Gastroesophageal sphincter (tissue), 4 donors: ENCODE measurements around the gene OGDH. TPM values are rescaled to one million over a fixed set of nuclear protein-coding genes. Genes with fewer than 3 reads are reported as not detected.

Source experiments
- ATAC-seq: fragments of 150-250 bp; one replicate; pipeline ENCODE4 v1.9.1; 2016; ENCODE audit warnings: mild to moderate bottlenecking, moderate library complexity
- H3K27ac ChIP-seq, 4 donors: fragments of 200-600 bp; sonication (generic) in 3 of 4; 1 replicate in 3 of 4; 2 replicates in 1 of 4; pipeline ENCODE4 v1.5.1; 2016 to 2019
- H3K27me3 ChIP-seq: fragments of 200-600 bp; sonication (generic); one replicate; pipeline ENCODE4 v1.5.1; 2019
- H3K36me3 ChIP-seq, 2 donors: fragments of 200-600 bp; sonication (generic); one replicate each; pipeline ENCODE4 v1.5.1; 2019; ENCODE audit warnings: control low read depth in 1 of 2
- H3K4me1 ChIP-seq, 3 donors: fragments of 200-600 bp; sonication (generic); 1 replicate in 2 of 3; 2 replicates in 1 of 3; pipeline ENCODE4 v1.5.1; 2016 to 2019; ENCODE audit warnings: control low read depth in 2 of 3
- H3K4me3 ChIP-seq, 2 donors: fragments of 200-600 bp; sonication (generic); one replicate each; pipeline ENCODE4 v1.5.1; 2019; ENCODE audit warnings: mild to moderate bottlenecking in 1 of 2, moderate library complexity in 1 of 2
- H3K9me3 ChIP-seq, 3 donors: fragments of 200-600 bp; sonication (generic); one replicate each; pipeline ENCODE4 v1.5.1; 2017 to 2019; ENCODE audit warnings: control low read depth in 2 of 3
- EP300 ChIP-seq: sonication (generic); formaldehyde crosslinking; IDR thresholded peaks from one replicate; pipeline ENCODE4 v1.6.1; 2017; ENCODE audit warnings: antibody characterized with exemption, mild to moderate bottlenecking
- POLR2A ChIP-seq, 2 donors: fragments of 450-650 bp; IDR thresholded peaks; one replicate each; pipeline ENCODE4 v1.6.1; 2017; ENCODE audit warnings: antibody characterized with exemption in 2 of 2, mild to moderate bottlenecking in 2 of 2, moderate library complexity in 1 of 2
- POLR2AphosphoS5 ChIP-seq: sonication (generic); formaldehyde crosslinking; IDR thresholded peaks from one replicate; pipeline ENCODE4 v1.6.1; 2017; ENCODE audit warnings: antibody characterized with exemption
- WGBS, 2 donors: methylation state at CpG; one replicate each; pipeline ENCODE4 v1.1.5; 2018; ENCODE audit warnings: low coverage in 1 of 2; 5-methylcytosine and 5-hydroxymethylcytosine counted together
- total RNA-seq, 4 donors: library from RNA; depleted of rRNA; stranded (reverse); fragments of >200 nt; gene quantifications; one replicate each; pipeline ENCODE4 v1.1.0, GENCODE V29; 2016
- TF ChIP-seq, protein P1 (sequence below), 4 experiments: fragments of 200-600 bp in 2 of 4; fragments of 450-650 bp in 2 of 4; sonication (generic) in 1 of 4; IDR thresholded peaks; one replicate each; pipeline ENCODE4 v1.5.1; 2017 to 2019; ENCODE audit warnings: antibody characterized with exemption in 4 of 4, mild to moderate bottlenecking in 2 of 4, moderate library complexity in 2 of 4

The OGDH gene
- total RNA-seq, 4 donors from 2014 or later = 112 to 222 (median 137) TPM

DNA sequence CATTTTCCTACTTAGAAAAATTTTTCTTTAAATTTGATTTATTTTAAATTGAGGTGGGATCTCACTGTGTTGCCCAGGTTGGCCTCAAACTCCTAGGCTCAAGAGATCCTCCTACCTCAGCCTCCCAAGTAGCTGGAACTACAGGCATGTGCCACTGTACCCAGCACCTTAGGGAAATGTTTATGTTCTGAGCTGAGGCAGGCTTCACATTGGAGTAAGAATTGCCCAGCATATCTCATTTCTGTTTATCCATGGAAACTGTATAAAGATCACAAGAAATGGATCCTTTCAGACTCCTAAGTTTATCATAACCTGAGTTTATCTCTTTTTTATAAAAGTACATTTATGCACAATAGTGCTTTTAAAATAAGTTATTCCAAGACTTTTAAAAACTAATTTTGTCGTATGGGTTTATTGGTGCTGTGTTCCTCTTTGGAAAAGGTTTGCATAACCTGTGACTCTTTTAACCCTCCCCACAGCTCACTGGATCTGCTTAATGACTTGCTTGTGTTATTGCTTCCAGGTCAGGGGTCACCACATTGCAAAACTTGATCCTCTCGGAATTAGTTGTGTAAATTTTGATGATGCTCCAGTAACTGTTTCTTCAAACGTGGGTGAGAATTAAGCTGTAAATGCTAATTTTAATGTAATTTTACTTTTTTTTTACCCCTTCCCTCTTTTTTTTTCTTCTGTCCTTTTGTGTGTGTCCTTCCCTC lies 40.7 kb downstream of the OGDH start:
- Histone ChIP-seq H3K9me3 (no peaks in the 10 kb centered on the region), H3K4me3 (no peak overlapping the region), H3K27ac (no peak overlapping the region), H3K4me1 (peaks cover 0 to 8% (median 0%) of the 10 kb centered on the region in 3 donors), H3K27me3 (no peaks in the 10 kb centered on the region), H3K36me3 (peaks cover 0 to 68% of the 10 kb centered on the region in 2 donors)
- ATAC-seq = no peak
- no peak for TF ChIP-seq EP300
- TF ChIP-seq POLR2AphosphoS5 = no peak
- TF ChIP-seq, protein P1, sequence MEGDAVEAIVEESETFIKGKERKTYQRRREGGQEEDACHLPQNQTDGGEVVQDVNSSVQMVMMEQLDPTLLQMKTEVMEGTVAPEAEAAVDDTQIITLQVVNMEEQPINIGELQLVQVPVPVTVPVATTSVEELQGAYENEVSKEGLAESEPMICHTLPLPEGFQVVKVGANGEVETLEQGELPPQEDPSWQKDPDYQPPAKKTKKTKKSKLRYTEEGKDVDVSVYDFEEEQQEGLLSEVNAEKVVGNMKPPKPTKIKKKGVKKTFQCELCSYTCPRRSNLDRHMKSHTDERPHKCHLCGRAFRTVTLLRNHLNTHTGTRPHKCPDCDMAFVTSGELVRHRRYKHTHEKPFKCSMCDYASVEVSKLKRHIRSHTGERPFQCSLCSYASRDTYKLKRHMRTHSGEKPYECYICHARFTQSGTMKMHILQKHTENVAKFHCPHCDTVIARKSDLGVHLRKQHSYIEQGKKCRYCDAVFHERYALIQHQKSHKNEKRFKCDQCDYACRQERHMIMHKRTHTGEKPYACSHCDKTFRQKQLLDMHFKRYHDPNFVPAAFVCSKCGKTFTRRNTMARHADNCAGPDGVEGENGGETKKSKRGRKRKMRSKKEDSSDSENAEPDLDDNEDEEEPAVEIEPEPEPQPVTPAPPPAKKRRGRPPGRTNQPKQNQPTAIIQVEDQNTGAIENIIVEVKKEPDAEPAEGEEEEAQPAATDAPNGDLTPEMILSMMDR (IDR thresholded peaks at IDR 0.05) = no peak
- no peak for TF ChIP-seq POLR2A (IDR thresholded peaks at IDR 0.05)
- 65 to 74% methylated on average over 3 of the region's 3 CpGs for WGBS, 2 donors

DNA sequence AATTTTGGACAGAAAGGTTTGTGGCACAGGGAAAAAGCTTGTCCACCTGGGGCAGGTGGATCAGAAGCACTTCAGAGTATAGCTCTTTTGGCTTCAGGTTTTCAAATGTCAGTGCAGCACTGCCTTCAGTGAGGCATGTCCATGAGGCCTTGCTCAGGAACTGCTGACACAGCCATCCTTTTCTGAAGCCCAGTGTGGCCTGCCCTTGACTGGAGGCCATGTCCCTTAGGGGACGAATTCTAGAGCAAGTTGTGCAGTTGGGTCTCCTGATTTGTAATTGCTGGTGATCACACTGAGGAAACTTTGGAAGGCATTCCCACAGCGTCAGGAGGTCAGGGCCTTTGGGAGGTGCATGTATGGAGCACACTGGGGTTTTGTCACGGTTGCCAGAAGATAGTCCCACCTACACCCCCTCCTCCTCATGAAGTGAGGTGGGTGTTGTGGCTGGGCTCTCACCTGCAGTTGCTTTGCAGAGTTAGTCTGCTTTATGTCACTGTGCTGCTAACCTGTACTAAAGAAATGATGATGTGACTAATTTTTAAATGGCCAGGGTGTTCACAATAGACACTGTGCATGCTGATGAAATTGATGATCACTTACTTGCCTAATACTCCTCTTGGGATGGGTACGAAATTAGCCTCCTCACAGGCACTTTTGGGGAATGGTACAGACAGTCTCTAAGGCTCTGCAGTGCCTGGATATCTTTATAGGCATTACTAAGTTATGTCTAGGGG lies 41.7 kb downstream of the OGDH start:
- no peak for ATAC-seq
- TF ChIP-seq POLR2A (IDR thresholded peaks at IDR 0.05) (no peak), POLR2AphosphoS5 (no peak), EP300 (no peak)
- TF ChIP-seq, protein P1 (IDR thresholded peaks at IDR 0.05) = no peak
- H3K27me3 ChIP-seq = no peaks in the 10 kb centered on the region
- WGBS, 2 donors = 100% methylated on average over 2 of the region's 4 CpGs; no CpG with 5 or more reads in 1 of the 2 donors
- peaks cover 0 to 8% (median 0%) of the 10 kb centered on the region in 3 donors for H3K4me1 ChIP-seq
- H3K4me3 ChIP-seq = no peak overlapping the region
- peaks cover 0 to 75% of the 10 kb centered on the region in 2 donors for H3K36me3 ChIP-seq
- no peak overlapping the region for H3K27ac ChIP-seq
- H3K9me3 ChIP-seq = no peaks in the 10 kb centered on the region

DNA sequence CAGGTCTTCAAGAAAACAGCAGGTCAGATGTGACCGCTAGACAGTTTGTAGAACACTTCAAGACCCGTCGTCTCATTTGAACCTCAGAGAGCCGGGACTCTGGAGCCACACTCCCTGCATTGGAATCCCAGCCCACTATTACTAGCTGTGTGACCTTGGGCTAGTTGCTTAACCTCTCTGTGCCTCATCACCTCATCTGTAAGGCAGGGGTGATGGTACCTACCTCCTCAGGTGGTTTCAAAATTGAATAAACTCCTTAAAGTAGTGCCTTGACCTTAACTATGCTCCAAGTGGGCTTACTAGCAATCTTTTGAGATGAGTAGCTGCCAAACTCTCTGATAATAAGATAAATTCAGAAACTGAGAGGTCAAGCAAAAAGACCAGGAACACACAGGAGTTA lies 43.8 kb downstream of the OGDH start:
- Histone ChIP-seq H3K27me3 (no peaks in the 10 kb centered on the region), H3K27ac (no peak overlapping the region), H3K4me1 (peaks cover 0 to 8% (median 0%) of the 10 kb centered on the region in 3 donors), H3K4me3 (no peak overlapping the region), H3K9me3 (no peaks in the 10 kb centered on the region), H3K36me3 (peaks cover 0 to 90% of the 10 kb centered on the region in 2 donors)
- 83 to 94% methylated on average over 4 of the region's 4 CpGs for WGBS, 2 donors
- ATAC-seq = no peak
- TF ChIP-seq EP300 (no peak), POLR2AphosphoS5 (no peak), POLR2A (IDR thresholded peaks at IDR 0.05) (no peak)
- TF ChIP-seq, protein P1 (IDR thresholded peaks at IDR 0.05) = no peak

DNA sequence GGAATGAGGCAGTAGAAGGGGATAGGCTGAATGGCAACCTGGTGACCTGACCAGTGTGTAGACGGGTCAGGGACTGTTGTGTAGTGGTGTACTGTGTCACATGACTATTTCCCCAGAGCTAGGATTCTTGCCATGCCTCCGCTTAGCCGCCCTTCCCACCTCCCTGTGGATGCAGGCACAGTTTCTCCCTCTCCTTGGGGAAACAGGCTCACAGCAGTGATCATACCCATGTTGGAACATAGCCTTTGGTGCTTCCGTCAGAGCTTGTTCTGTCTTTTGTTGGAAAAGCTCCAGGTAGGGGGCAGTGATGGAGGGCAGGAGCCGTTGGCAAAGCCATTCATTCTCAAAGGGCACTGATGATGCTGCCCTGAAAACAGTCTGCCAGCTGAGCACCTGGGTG lies 44.3 kb downstream of the OGDH start:
- H3K4me3 ChIP-seq = no peak overlapping the region
- H3K36me3 ChIP-seq = peaks cover 0 to 90% of the 10 kb centered on the region in 2 donors
- peak overlapping the region in 2 of 4 donors; percentile 2 to 13 for H3K27ac ChIP-seq
- H3K4me1 ChIP-seq = peaks cover 0 to 8% (median 0%) of the 10 kb centered on the region in 3 donors
- 21 to 29% methylated on average over 3 to 5 of the region's 5 CpGs for WGBS, 2 donors
- no peaks in the 10 kb centered on the region for H3K9me3 ChIP-seq
- ATAC-seq = peak; percentile 31
- peak; percentile 10 for TF ChIP-seq POLR2AphosphoS5
- TF ChIP-seq, protein P1 (IDR thresholded peaks at IDR 0.05) = no peak
- H3K27me3 ChIP-seq = no peaks in the 10 kb centered on the region
